NCI-H82 treated with DMSO at 0.1 percent for 48 hours (cell line): Measurements from ENCODE around the gene SEC31B.
A peak's percentile ranks its signal among the peaks of the same experiment; 100 is the strongest.

Source experiments
- DNase-seq: peaks from one replicate; lab custom pipeline; 2025; ENCODE audit not compliant: unreplicated experiment; lab: John Stamatoyannopoulos, UW

SEC31B gene

DNA sequence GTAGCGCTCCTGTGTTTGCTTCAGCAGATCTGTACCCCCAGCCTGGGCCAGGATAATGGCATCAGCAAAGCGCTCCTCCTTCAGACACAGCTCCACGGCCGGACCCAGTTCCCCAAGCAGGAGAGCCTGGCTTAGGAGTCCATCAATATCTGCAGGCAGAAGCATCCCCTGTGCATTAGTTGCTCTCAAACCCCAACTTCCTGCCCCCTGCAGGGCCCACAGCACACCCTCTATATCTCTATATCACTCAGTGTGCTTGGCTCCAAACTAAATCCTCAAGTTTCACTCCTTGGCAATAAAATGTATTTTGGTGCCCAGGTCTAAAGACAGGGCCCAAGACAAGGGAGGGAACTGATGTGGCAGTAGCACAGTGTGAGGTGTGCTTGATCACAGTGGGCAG, 21.6 kb downstream of the SEC31B start:
- DNase-seq = no peak

DNA sequence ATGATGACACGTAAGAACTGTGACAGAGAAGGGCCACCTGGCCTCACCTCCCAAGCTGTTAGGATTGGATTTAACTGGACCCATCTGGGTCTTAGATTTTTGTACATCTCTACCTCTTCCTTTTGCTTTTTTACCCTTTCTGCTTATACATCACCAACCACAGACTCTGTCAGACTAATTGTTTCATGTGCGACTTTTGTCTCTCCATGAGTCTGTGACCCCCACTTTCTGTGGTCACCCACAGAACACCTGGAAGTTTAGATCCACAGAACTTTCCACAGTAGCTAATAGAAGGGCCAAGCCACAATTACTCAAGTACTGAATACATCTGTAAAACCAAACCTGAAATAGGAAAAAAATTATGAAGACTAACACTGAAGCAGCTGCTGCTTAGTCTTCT, 23.1 kb downstream of the SEC31B start:
- no peak for DNase-seq

DNA sequence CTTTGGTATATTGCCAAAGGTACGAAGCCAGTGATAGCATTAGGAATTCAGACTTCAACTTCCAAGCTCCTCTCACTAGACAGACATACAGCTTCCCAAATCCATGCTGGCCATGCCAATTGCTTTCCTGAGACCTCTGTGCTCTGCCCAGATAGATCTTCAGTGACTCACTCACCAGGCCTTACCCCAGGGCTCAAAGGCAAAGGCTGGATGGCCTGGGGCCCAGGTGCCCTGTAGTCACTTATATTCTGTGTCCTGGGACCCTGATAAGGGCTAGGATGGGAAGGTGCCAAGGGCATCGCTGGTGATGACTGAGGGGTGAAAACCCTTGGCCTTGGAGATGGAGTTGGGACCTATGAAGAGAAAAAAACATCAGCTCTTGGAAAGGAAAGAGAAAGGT, 29.1 kb downstream of the SEC31B start:
- DNase-seq = no peak

DNA sequence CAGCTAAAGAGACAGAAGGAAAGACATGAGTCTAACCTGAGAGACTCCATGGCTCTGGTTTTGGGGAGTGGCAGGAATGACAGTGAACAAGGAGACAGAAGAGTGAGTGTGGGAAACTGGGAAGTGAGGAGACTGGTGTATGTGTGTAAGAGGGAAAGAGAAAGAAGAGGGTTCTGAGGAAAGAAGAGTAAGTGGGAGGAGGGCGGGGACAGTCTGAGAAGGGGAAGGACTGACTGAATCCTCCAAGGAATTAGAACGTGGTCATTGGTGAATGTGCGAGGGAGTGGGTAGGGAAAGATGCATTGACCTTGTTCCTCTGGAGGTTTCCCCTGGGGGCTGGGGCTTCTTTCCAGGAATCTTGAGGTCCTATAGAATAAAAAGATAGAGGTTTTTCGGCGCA, 30.3 kb downstream of the SEC31B start:
- no peak for DNase-seq

DNA sequence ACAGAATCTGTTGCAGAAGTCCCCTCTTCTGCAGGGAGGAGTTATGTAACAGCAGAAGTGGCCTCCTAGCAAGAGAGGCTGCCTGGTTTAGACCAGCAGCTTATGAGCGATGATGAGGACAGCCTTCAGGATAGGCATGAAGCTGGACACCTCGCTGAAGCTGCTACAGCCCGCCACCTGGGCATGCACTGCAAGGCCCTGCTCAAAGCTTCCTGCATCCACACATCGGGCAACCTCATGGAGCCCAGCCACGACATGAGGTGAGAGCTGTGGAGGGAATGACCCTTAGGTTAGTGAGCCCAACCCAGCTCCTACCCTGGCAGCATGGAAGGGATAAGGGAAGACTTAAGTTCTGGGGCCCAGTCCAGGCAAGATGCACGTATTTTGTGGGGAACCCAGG, 32.1 kb downstream of the SEC31B start:
- DNase-seq = no peak

DNA sequence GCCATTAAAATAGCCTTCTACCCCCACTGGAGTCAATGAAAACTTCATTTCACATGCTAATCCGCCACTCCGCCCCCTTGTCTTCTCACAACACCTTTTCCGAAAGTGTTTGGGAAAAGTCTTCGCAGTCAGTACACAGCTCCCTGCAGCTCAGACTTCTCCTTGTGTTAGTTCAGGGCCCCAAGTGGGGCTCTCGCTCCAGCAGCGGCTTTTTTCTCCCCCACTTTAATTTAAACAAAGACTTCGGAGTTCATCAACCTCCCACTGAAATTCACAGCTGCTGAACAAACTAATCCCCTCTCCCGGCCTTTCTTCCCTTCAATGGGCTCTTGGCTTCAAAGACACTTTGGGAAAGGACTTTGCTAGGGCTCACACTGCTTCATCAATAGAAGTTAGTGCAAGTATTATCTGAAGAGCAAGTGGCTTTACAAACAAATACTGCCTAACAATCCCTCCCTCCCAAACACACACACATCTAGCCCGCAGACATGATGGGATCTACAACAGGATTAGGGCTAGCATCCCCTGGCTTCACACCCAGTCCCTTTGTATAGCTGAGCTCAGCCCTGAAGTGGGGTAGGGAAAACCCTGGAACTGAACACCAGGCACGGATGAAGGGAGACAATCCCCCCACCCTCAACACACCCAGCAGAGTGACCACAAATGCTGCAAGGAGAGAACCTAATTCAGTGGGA, 33.7 kb downstream of the SEC31B start:
- no peak for DNase-seq

DNA sequence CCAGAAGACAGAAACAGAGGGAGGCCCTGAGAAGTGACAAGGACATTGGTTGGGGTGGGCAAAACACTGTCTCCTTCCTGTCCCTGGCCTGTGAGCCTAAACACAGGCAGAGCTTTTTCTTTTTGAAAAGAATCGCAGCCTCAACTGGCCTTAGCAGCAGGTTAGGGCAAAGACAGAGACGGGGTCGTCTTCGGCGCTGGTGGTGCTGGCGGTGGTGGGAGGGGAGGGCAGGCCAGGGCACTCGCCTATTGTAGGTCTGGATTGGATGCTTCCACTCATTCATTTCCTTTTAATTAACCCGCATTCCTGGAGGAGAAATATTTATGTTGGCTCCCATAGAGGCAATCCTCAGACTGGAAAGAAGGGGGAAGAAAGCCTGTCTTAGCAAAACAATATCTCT, 34.3 kb downstream of the SEC31B start:
- DNase-seq = no peak

DNA sequence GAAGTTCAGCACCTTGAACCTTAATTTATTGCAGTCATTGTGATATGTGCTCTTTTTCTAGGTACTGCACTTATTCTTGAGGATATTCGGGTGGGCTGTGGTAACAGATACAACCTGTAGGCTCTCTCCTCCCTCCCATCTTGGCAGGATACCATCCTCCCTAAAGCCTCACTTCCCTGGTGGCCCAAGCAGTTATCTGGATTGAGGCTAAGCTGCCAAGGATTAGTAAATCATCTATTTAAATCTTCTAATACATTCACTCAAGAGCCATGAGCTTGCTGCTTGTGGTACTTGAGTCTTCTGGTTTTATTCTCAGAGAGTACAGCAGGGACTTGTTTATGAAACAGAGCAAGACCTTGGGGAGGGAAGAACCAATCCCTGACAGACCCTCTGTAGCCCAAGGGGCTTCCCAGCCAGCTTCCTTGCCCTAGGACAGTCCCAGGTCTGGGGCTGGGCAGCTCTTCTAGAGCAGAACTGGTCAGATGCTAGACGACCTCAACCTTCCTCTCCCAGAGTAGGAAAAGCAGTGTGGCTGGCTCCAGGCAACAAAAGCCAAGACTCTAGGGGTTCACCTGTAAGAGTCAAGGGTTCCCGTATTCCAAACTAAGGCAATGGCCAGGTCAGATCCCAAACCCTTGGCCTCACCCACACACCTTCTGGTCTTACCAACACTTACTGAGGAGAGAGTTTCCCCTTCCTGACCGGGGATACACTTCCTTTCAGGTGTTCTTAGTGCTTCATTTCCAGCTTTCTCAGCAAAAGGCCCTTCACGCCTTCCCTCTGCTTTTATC, 35.6 kb downstream of the SEC31B start:
- peak; percentile 8 for DNase-seq

DNA sequence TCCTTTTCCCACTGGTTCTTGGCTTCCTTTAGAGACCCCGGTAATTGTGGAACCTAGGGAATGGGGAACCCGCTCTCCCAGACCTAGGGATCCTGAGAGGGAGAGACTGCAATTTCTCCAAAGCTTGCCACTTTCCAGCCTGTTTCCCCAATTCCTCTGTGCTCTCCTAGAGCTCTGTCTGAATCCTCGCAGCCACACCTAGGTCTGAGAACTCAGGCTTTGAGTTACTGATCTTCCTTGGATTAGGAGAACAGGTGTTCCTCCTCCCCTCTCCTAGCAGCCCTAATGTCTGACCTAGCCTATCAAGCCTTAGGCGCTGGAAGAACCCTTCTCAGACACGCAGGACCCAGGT, 36.9 kb downstream of the SEC31B start:
- no peak for DNase-seq

DNA sequence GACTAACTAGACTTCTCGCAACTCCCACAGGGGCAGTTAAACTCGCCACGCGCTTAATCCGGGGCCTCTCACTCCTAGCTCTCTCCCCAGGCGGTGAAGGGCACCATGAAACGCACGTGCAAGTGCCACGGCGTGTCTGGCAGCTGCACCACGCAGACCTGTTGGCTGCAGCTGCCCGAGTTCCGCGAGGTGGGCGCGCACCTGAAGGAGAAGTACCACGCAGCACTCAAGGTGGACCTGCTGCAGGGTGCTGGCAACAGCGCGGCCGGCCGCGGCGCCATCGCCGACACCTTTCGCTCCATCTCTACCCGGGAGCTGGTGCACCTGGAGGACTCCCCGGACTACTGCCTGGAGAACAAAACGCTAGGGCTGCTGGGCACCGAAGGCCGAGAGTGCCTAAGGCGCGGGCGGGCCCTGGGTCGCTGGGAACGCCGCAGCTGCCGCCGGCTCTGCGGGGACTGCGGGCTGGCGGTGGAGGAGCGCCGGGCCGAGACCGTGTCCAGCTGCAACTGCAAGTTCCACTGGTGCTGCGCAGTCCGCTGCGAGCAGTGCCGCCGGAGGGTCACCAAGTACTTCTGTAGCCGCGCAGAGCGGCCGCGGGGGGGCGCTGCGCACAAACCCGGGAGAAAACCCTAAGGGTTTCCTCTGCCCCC, 37.4 kb downstream of the SEC31B start:
- DNase-seq = peak; percentile 30

DNA sequence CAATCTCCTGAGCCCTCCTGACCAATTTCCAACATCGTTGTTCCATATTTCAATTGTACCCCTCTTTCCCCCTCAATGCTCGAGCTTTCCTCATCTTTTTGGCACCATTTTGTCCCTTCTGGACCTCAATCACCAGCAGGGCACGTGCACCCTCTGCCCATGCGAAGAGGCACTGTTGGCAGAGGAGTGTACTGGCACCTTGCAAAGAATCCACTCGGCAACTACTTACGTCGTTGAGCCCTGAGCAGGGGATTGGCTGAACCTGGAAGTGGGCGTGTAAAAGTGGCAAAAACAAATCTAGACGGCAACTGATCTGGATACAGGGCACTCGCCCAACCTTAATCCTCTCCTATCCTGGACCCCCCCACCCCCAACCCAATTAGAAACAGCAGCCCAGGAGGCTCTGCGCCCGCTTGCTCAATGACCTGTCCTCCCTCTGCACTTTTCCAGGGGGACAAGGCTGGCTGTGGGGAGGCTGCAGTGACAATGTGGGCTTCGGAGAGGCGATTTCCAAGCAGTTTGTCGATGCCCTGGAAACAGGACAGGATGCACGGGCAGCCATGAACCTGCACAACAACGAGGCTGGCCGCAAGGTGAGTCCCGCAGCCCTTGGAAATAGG, 38.1 kb downstream of the SEC31B start:
- peak; percentile 70 for DNase-seq

DNA sequence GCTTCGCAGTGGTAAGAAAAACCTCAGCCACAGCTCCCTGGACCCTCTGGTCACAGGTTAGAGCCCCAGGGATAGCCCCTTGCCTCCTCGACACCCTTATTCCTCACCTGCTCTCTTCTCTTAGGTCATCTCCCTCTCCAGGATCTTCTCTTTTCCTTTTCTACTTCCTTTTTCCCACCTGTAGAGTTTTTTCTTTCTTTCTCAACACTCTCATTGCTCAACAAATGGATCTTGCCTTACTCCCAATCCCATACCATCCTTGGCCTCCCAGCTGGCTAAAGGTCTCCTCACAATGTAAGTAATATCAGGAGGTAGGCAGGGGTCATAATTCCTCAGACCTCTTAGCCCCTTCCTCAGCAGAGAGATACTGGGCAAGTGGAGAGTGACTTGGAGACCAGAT, 39.7 kb downstream of the SEC31B start:
- DNase-seq = no peak

DNA sequence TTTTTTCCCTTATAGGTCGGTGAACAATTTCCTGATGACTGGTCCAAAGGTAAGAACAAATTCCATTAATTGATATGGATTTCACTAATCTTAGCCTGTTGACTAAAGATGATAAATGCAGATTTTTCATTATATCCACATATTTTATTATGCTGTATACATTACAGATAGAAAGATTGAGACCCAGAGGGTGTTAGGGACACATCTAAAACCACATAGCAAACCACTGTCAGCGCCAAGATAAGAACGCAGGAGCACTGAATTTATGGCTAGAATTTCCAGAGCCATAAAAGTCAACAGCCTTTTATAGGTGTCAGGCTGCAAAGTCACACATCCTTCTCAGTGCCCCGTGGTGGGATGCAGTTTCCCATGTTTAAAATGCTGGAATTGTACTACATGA, 40.6 kb downstream of the SEC31B start:
- no peak for DNase-seq

DNA sequence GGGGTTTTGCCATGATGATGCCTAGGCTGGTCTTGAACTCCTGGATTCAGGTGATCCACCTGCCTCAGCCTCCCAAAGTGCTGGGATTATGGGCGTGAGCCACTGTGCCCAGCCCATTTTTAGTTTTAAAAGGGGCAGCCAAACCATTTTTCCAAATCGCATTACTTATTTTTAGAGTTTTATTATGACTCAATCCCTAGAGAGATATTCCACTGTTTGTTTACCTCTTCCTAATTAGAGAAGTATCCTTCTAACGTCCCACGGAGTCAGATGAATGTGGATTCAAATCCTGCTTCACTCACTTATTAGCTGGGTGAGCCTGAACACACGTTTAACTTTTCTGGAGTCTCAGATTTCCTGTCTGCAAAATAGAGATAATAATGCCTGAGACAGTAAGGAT, 41.7 kb downstream of the SEC31B start:
- DNase-seq = no peak

DNA sequence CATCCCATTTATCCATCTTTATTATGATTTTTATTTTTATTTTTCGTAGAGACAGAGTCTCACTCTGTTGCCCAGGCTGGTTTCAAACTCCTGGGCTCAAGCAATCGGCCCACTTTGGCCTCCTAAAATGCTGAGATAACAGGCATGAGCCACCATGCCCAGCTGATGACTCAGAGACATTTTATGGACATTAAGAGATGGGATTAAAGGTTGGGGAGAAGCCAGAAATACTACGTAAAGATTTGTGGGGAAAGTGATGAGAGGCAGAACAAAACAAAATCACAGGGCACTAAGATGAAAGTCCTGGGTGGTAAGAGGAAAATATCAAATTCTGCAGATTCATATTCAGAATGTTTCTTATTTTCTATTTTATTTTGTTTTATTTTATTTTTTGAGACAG, 49.3 kb downstream of the SEC31B start:
- no peak for DNase-seq

DNA sequence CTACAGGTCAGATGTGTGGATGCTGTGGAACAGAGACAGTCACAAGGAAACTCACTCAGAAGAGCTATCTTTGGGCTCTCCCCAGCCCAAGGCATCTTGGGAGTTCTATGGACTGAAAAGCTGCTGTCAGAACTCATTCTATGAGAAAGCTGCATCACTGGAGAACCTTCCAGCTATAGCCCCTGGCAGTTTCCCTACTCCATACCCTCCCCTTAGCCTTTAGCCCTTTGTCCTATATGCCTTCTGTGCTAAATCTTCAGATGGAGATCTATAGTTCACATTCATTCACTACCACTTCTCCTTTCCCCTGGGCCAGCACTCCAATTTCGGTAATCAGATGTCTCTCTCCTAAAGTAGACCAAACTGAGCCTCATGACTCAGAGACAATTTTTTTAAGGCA, 49.9 kb downstream of the SEC31B start:
- DNase-seq = no peak

DNA sequence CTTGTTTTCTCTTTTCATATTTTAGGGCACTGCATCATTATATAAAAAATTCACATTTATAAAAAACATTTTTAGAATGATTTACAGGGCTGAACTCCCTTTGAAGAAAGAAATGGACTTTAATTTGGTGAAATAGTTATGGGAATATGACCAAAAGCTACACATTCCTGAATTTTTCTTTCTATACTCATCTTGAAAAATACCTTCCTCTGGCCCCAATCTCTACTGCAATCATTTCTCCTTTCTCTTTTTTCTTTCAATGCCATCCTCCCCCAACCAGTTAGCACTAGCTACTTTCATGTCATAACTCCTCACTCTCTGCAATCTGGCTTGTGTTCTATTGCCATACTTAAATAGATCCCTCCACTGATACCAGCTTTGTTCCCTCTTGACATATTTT, 50.7 kb downstream of the SEC31B start:
- DNase-seq = no peak

DNA sequence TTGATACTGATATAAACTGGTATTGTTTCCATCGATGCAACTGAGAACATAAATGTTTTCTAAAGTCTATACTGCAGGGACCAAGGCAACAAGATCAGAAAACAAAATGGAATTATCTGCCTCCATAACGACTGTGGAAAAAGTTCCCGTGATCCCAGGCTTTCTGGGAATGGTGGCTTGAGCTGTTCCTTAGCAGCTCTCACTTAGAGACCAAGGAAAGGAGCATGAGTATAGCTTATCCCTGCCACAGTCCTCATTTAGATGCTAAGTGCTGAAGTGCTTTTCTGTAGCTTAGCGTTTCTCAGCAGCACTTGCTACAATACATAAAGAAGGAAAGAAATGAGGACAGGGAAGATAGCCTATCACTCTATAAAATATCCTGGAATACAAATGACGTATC, 51.3 kb downstream of the SEC31B start:
- DNase-seq = no peak

DNA sequence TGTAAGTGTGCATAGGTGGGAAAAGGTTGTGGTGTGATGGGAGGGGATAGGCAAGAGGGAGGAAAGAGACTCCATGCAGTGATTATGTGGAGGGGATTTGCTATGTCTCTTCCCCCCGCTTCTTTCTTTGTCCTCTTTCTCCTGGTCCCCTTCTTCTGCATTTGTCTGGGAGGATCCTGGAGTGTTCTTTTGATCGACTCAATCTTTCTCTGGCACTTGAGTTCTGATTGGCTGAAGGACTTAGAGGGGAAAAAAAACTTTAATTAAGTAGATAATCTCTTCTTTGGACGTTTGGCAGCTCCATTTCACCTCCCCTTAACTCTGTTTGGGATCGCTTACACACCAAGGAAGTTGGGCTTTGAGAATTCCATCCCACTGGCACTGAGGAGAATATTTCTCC, 57.0 kb downstream of the SEC31B start, which contains the start of gene WNT8B:
TSS of gene WNT8B (plus strand) at position 301 of the 400 bp plus-strand sequence. CDS start 160 bp downstream, outside the sequence.
- DNase-seq = no peak

DNA sequence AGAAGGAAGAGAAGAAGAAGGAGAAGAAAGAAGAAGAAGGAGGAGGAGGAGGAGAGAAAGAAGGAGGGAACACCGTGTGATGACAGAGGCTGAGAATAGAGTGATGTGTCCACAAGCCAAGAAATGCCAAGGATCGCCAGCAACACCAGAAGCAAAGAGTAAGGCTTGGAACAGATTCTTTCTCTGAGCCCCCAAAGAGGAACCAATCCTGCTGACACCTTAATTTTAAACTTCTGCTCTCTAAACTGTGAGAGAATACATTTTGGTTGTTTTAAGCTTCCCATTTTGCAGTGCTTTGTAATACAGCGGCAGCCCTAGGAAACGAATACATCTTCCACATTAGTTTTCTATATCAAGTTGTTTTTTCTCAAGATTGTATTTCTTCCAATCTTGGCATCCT, 70.7 kb downstream of the SEC31B start:
- no peak for DNase-seq

DNA sequence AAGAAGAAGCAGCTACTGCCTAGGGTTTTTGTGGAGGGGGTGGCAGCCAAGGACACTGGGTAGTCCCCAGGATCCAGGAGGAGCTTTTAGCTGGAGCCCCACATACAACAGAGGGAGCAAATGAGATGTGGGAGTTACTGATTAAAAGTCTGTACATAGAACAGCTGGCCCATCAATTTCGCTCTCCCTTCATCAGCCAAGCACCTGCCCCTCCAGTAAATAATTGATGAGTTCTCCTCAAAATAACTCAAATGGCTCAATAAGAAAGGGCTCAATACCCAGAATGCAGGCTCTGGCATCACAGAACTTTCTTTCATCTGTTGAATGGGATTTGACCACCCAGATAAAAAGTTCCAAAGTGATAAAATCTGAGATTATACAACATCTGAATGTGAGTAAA, 72.0 kb downstream of the SEC31B start:
- DNase-seq = no peak
